Aorta (tissue), 5 donors: Measurements from ENCODE around the gene PPWD1. TPM values are rescaled to one million over a fixed set of nuclear protein-coding genes. Genes with fewer than 3 reads are reported as not detected.

Experiments used
- ATAC-seq: fragments of 200-7000 bp; cut with Tn5 transposase; one replicate; pipeline ENCODE4 v1.9.1; 2022; ENCODE audit warnings: moderate library complexity; ENCODE audit not compliant: low FRiP score
- DNase-seq, 2 donors: peaks; one replicate each; pipeline ENCODE4 v3.0.0-alpha.2; 2020
- H3K27ac ChIP-seq, 2 donors: one replicate each; pipeline ENCODE4 v1.5.1; 2013; ENCODE audit warnings: low read length in 2 of 2, mild to moderate bottlenecking in 2 of 2, moderate library complexity in 2 of 2, control low read depth in 1 of 2, inconsistent platforms in 1 of 2, low read depth in 1 of 2
- H3K27me3 ChIP-seq, 2 donors: one replicate each; pipeline ENCODE4 v1.6.1; 2013; ENCODE audit warnings: control low read depth in 1 of 2, low read length in 1 of 2, mild to moderate bottlenecking in 1 of 2, moderate library complexity in 1 of 2; ENCODE audit not compliant: insufficient read depth in 2 of 2, control insufficient read depth in 1 of 2
- H3K36me3 ChIP-seq, 2 donors: one replicate each; pipeline ENCODE4 v1.6.1; 2013; ENCODE audit warnings: control low read depth in 1 of 2, low read length in 1 of 2, mild to moderate bottlenecking in 1 of 2; ENCODE audit not compliant: insufficient read depth in 2 of 2, control insufficient read depth in 1 of 2
- H3K4me1 ChIP-seq, 2 donors: one replicate each; pipeline ENCODE4 v1.6.1; 2013; ENCODE audit warnings: low read length in 2 of 2, control low read depth in 1 of 2, mild to moderate bottlenecking in 1 of 2, moderate library complexity in 1 of 2; ENCODE audit not compliant: insufficient read depth in 2 of 2, control insufficient read depth in 1 of 2
- H3K4me3 ChIP-seq, 2 donors: one replicate each; pipeline ENCODE4 v1.5.1; 2013; ENCODE audit warnings: low read length in 2 of 2, control low read depth in 1 of 2, mild to moderate bottlenecking in 1 of 2
- H3K9me3 ChIP-seq: one replicate; pipeline ENCODE4 v1.6.1; 2013; ENCODE audit warnings: mild to moderate bottlenecking, low read length; ENCODE audit not compliant: control insufficient read depth
- WGBS, 2 donors: extraction: QIAGEN DNeasy Blood & Tissue Kit; methylation state at CpG; one replicate each; pipeline ENCODE4 v1.1.7; 2013; 5-methylcytosine and 5-hydroxymethylcytosine counted together
- intact Hi-C, 2 donors: fragments of 100-400 bp; cut with DNase I; formaldehyde crosslinking; loops; one replicate each; pipeline versions ENCODE4 v1.14.2 to v1.15.0; 2022
- long read RNA-seq, 2 donors: library from polyadenylated mRNA; unstranded; transcript quantifications; one replicate each; pipeline ENCODE4 v2.0.0, GENCODE V29; 2020 to 2021
- polyA plus RNA-seq, 2 donors: library from polyadenylated mRNA; stranded (reverse); fragments of 200-250 nt; gene quantifications; one replicate each; pipeline ENCODE4 v1.2.3, GENCODE V29; 2013
- total RNA-seq, 2 donors: library from RNA; stranded (reverse); fragmentation: NEBNext Ultra II Directional; extraction: Animal tissue kit (Norgen Biotek cat#: 25700); gene quantifications; one replicate each; pipeline ENCODE4 v1.2.1, GENCODE V29; 2021
- donor health status: healthy with polysubstance abuse.
- donor health status: Bipolar disorder and iron deficiency.
- donor health status: DM: no; HTN: no; CAD: no.
- donor health status: DM: no; HTN: no; CAD: no.
- donor health status: DM: yes; HTN: yes; CAD: no.

The PPWD1 gene
- total RNA-seq (10 to 100 TPM; 31.0 to 46.9 TPM), polyA plus RNA-seq (10 to 100 TPM; 21.3 to 40.3 TPM)
- long read RNA-seq, donor 1, transcript PPWD1-201 (11 exons, 2,166 nt), result major isoform, 63 of 72 reads
- long read RNA-seq, donor 1, partial matches to known transcripts, result 4 of 72 reads
- long read RNA-seq, donor 1, other reads (novel, unspliced or antisense), result 3 of 72 reads
- long read RNA-seq, donor 2, transcript PPWD1-201 (11 exons, 2,166 nt), result major isoform, 8 of 16 reads
- long read RNA-seq, donor 2, partial matches to known transcripts, result 1 of 16 reads
- long read RNA-seq, donor 2, other reads (novel, unspliced or antisense), result 4 of 16 reads

DNA sequence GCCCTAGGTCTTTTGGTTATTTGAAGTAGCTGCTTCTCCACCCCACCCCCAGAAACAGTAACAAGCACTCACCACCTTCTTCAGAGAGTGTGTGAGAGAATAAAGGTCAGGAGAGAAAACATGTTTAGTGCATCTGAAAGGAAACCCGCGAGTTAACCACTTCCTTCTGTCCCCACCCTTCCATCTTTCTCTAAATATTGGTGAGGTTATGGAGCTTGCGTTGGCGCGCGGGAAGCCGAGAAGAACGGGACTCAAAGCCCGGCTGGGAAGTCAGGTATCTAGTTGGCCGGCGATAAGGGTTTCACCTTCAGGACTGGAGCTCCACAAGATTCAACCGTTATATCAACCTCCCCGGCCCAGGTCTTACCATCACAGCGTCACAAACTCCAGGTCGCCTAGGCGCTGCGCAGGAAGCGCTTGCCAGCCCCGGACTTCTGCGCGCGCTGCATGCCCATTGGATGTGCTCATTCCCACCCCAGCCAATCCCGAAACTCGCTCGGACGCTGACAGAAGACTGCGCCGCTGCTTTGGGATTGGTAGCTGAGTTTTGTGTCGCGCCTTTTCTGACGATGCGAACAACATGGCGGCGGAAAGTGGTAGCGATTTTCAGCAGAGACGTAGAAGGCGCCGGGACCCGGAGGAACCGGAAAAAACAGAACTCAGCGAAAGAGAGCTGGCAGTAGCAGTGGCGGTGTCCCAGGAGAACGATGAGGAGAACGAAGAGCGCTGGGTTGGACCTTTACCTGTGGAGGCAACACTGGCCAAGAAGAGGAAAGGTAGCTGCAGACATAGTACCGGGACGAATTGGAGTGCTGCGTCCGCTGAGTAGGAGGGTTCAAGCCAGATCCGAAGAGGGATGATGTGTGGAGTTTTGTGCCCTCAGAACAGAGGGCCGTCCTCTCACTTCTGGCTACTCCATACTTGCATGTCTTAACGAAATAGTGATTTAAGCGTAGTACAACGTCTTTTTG lies at the start of gene PPWD1, which contains the start of gene CENPK:
PPWD1 (plus strand) TSS at position 566 of the 971 bp plus-strand sequence; CDS start at position 581, 15 bp downstream.
CENPK (minus strand) TSS at position 438 of the 971 bp plus-strand sequence. CDS start 8,261 bp downstream, outside the sequence.
- peak; percentile 96 to 97 for DNase-seq
- no peaks in the 10 kb centered on the region for H3K27me3 ChIP-seq
- intact Hi-C loops, result loop anchor here in 1 of 2 donors (2.0 kb wide), 1 partner anchor 62 kb away; the partner anchor contains the start of genes SHLD3, TRAPPC13 and TRIM23
- peaks cover 0 to 2% of the 10 kb centered on the region in 2 donors for H3K4me1 ChIP-seq
- no peaks in the 10 kb centered on the region for H3K9me3 ChIP-seq
- ATAC-seq, result peak; percentile 99
- WGBS, 2 donors, result 0% methylated on average over 54 of the region's 54 CpGs
- H3K27ac ChIP-seq, result peak within 1 kb of the TSS; percentile 45 to 83
- H3K4me3 ChIP-seq, result peak within 1 kb of the TSS; percentile 49 to 89
- no peaks in the 10 kb centered on the region for H3K36me3 ChIP-seq

DNA sequence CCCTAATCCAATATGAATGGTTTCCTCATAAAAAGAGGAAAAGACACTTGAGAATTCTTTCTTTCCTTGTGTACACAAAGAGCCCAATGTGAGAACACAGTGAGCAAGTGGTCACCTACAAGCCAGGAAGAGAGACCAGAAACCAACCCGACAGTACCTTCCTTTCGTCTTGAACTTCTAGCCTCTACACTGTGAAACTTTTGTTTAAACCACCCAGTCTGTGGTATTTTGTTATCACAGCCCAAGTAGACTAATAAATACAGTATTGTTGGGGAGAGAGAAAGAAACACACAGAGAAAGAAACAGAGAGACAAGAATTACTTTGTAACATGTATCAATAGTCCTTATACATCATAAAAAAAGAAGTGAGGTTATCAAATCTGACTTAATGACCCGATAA lies 37.4 kb upstream of the PPWD1 start:
- WGBS, 2 donors, result 94 to 96% methylated on average over 3 of the region's 3 CpGs
- H3K4me1 ChIP-seq, result no peaks in the 10 kb centered on the region
- H3K36me3 ChIP-seq, result no peaks in the 10 kb centered on the region
- no peak overlapping the region for H3K27ac ChIP-seq
- no peak overlapping the region for H3K4me3 ChIP-seq
- intact Hi-C loops, result no loop called here
- no peak for ATAC-seq
- H3K9me3 ChIP-seq, result no peaks in the 10 kb centered on the region
- no peak for DNase-seq
- no peaks in the 10 kb centered on the region for H3K27me3 ChIP-seq

- Histone ChIP-seq H3K9me3 (no peaks in the 10 kb centered on the region), H3K27ac (no peak overlapping the region), H3K4me1 (no peaks in the 10 kb centered on the region), H3K27me3 (no peaks in the 10 kb centered on the region), H3K4me3 (no peak overlapping the region), H3K36me3 (no peaks in the 10 kb centered on the region)
- intact Hi-C loops, result no loop called here
- ATAC-seq (no peak), DNase-seq (no peak)
- 96 to 97% methylated on average over 1 of the region's 1 CpG for WGBS, 2 donors
Observed at GRCh38 chr5:65530904-65531303, 32.2 kb upstream of the PPWD1 start.

DNA sequence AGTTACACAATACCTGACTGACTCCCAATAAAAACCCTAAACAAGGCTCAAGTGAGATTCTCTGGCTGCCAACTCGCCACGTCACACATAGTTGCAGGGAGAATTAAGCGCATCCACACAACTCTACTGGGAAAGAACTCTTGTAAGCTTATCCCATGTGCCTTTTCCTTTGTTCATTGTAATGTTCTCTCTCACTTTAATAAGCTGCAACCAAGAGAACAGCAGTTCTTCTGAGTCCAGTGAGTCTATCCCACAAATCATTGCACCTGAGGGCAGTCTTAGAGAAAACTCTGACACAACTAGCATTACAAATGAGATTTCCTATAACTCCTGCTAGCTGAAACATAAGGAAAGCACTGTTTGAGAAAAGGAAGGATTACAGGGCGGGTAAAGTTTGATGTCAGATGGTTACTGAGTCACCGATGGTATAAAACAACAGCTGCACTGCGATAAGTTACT lies 27.5 kb upstream of the PPWD1 start:
- Histone ChIP-seq H3K4me1 (no peaks in the 10 kb centered on the region), H3K36me3 (no peaks in the 10 kb centered on the region), H3K27me3 (no peaks in the 10 kb centered on the region), H3K4me3 (no peak overlapping the region), H3K9me3 (no peaks in the 10 kb centered on the region), H3K27ac (no peak overlapping the region)
- intact Hi-C loops, result no loop called here
- DNase-seq (no peak), ATAC-seq (no peak)
- 91 to 98% methylated on average over 6 of the region's 6 CpGs for WGBS, 2 donors

- H3K4me3 ChIP-seq, result no peak overlapping the region
- no peak for ATAC-seq
- intact Hi-C loops, result no loop called here
- no peaks in the 10 kb centered on the region for H3K36me3 ChIP-seq
- no peaks in the 10 kb centered on the region for H3K9me3 ChIP-seq
- no peaks in the 10 kb centered on the region for H3K27me3 ChIP-seq
- H3K27ac ChIP-seq, result no peak overlapping the region
- H3K4me1 ChIP-seq, result no peaks in the 10 kb centered on the region
- DNase-seq, result no peak
Observed at GRCh38 chr5:65539827-65540226, 23.3 kb upstream of the PPWD1 start.

- Histone ChIP-seq H3K36me3 (no peaks in the 10 kb centered on the region), H3K27ac (no peak overlapping the region), H3K4me1 (no peaks in the 10 kb centered on the region), H3K4me3 (no peak overlapping the region), H3K27me3 (no peaks in the 10 kb centered on the region), H3K9me3 (no peaks in the 10 kb centered on the region)
- ATAC-seq, result no peak
- intact Hi-C loops, result no loop called here
- 98 to 99% methylated on average over 4 of the region's 4 CpGs for WGBS, 2 donors
- no peak for DNase-seq
Observed at GRCh38 chr5:65544473-65544872, 18.6 kb upstream of the PPWD1 start.

- H3K4me3 ChIP-seq, result no peak overlapping the region
- no peak overlapping the region for H3K27ac ChIP-seq
- no peak for DNase-seq
- no peak for ATAC-seq
- no peaks in the 10 kb centered on the region for H3K4me1 ChIP-seq
- H3K27me3 ChIP-seq, result no peaks in the 10 kb centered on the region
- no peaks in the 10 kb centered on the region for H3K36me3 ChIP-seq
- WGBS, 2 donors, result 70 to 91% methylated on average over 5 of the region's 5 CpGs
- intact Hi-C loops, result no loop called here
- H3K9me3 ChIP-seq, result no peaks in the 10 kb centered on the region
Observed at GRCh38 chr5:65546141-65546540, 17.0 kb upstream of the PPWD1 start.

DNA sequence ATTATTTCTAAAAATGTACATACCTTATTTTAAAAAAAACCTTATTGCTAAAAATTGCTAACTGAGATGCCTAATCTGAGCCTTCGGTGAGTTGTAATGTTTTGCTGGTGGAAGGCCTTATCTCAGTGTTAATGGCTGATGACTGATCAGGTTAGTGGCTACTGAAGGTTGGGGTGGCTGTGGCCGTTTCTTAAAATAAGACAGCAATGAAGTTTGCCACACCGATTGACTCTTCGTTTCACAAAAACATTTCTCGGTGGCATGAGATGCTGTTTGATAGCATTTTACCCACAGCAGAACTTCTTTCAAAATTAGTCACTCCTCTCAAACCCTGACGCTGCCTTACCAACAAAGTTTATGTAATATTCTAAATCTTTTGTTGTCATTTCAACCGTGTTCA lies 14.8 kb upstream of the PPWD1 start:
- Histone ChIP-seq H3K36me3 (no peaks in the 10 kb centered on the region), H3K4me3 (no peak overlapping the region), H3K27ac (no peak overlapping the region), H3K4me1 (no peaks in the 10 kb centered on the region), H3K27me3 (no peaks in the 10 kb centered on the region), H3K9me3 (no peaks in the 10 kb centered on the region)
- ATAC-seq (no peak), DNase-seq (no peak)
- WGBS, 2 donors, result 92 to 94% methylated on average over 7 of the region's 7 CpGs
- intact Hi-C loops, result no loop called here
